ENCODE results near the gene FCN2. TPM values are rescaled to one million over a fixed set of nuclear protein-coding genes. Genes with fewer than 3 reads are reported as not detected.

The FCN2 gene
- total and polyA plus RNA-seq, 9 of the 15 experiments (the other 6 are each of a cell fraction or from before 2014, with no cell fraction given), result not detected

GRCh38 chr9:134887219-134887618 lies 6.6 kb downstream of the FCN2 start:
- no peaks in the 10 kb centered on the region for H3K79me2 ChIP-seq (ENCODE audit: control insufficient read depth, insufficient read depth, low read length)
- H4K20me1 ChIP-seq (replicated peaks; ENCODE audit: control insufficient read depth, insufficient read depth, low read length), result 0 out of 2 replicates have a peak, but pooled peaks cover 6% of the 10 kb centered on the region
- ChIA-PET POLR2A (interaction anchor here (0.7 kb wide), 1 partner anchor 85 kb away, joined by 4 read pairs; no protein-coding TSS in a partner anchor), CTCF (ENCODE audit: low intra/inter-chr PET ratio) (no interaction called here)
- ATAC-seq (no peak), FAIRE-seq (no peak), DNase-seq (ENCODE audit: extremely low read depth in 1 of 4, low spot score in 3 of 4) (no peak)
- in situ Hi-C loops (cut with MboI) (no loop called here), intact Hi-C loops (cut with micrococcal nuclease) (no loop called here)
- no peak overlapping the region for H3K4me3 ChIP-seq
- no peak overlapping the region for H3K9ac ChIP-seq (ENCODE audit: insufficient read depth in 1 of 2, low read depth in 2 of 2, low read length in 2 of 2)
- no peak overlapping the region for H2AFZ ChIP-seq (ENCODE audit: low read depth, low read length)
- H3K36me3 ChIP-seq (ENCODE audit: control insufficient read depth, insufficient read depth, low read length), result no peaks in the 10 kb centered on the region
- H3K27ac ChIP-seq (ENCODE audit: extremely low read depth, low read depth, low read length), result no peak overlapping the region
- no peaks in the 10 kb centered on the region for H3K9me1 ChIP-seq (ENCODE audit: control insufficient read depth, insufficient read depth, low read length)
- WGBS (ENCODE audit: insufficient coverage, low coverage, missing lambda C conversion rate), result 1% methylated on average over 10 of the region's 10 CpGs
- H3K4me2 ChIP-seq (ENCODE audit: insufficient read depth, low read length), result no peak overlapping the region
- no peaks in the 10 kb centered on the region for H3K4me1 ChIP-seq (replicated peaks in 1 of 2; ENCODE audit: control insufficient read depth in 2 of 2, insufficient read depth in 2 of 2, low read length in 2 of 2)
- peaks cover 18 to 51% of the 10 kb centered on the region in 2 experiments for H3K27me3 ChIP-seq (ENCODE audit: control insufficient read depth in 2 of 2, insufficient read depth in 2 of 2, low read length in 2 of 2)
- no peaks in the 10 kb centered on the region for H3K9me3 ChIP-seq (replicated peaks; ENCODE audit: control insufficient read depth, insufficient read depth, low read depth, low read length)
- BruUV-seq (replicated peaks), result no TSS peak
- TF ChIP-seq ARID3A (IDR thresholded peaks at IDR 0.05; ENCODE audit: borderline replicate concordance, low read depth, low read length), result no peak
- TF ChIP-seq ZNF512 (tag; IDR thresholded peaks at IDR 0.05), result no peak
- no peak for TF ChIP-seq TAF9B (IDR thresholded peaks at IDR 0.05; ENCODE audit: partially characterized antibody)
- no peak for TF ChIP-seq GTF2B (IDR thresholded peaks at IDR 0.05; ENCODE audit: extremely low read depth, insufficient read length)
- no peak for TF ChIP-seq ID3 (CRISPR knock-in tag; IDR thresholded peaks at IDR 0.05)
- TF ChIP-seq ID3 (tag; IDR thresholded peaks at IDR 0.05), result no peak
- no peak for TF ChIP-seq NELFE (IDR thresholded peaks at IDR 0.05; ENCODE audit: insufficient read depth, insufficient read length)
- TF ChIP-seq KLF16 (IDR thresholded peaks at IDR 0.05), result no peak
- no peak for TF ChIP-seq HMG20A (CRISPR knock-in tag; conservative IDR thresholded peaks at IDR 0.05)
- no peak for TF ChIP-seq ZBTB33 (CRISPR knock-in tag; IDR thresholded peaks at IDR 0.05)
- TF ChIP-seq KLF1 (tag; IDR thresholded peaks at IDR 0.05), result no peak
- no peak for TF ChIP-seq RBBP5 (IDR thresholded peaks at IDR 0.05; ENCODE audit: borderline replicate concordance, insufficient read depth, low read length, poor library complexity, severe bottlenecking)
- no peak for TF ChIP-seq E2F3 (CRISPR knock-in tag; IDR thresholded peaks at IDR 0.05)
- no peak for TF ChIP-seq ATF2 (CRISPR knock-in tag; IDR thresholded peaks at IDR 0.05)
- no peak for TF ChIP-seq MCM3 (IDR thresholded peaks at IDR 0.05)
- no peak for TF ChIP-seq TBP (optimal IDR thresholded peaks at IDR 0.05; ENCODE audit: low read depth, low read length)

All from K562 (cell line).